HG02973 (cell line): ENCODE measurements around the gene ZBTB32.

Source experiments
- ATAC-seq: cut with Tn5 transposase; IDR thresholded peaks from one replicate; pipeline ENCODE4 v1.9.1; 2021; ENCODE audit warnings: moderate library complexity; ENCODE audit not compliant: unreplicated experiment

Gene ZBTB32

GRCh38 chr19:35751839-35752745 lies 47.7 kb downstream of the ZBTB32 start:
- no peak for ATAC-seq

GRCh38 chr19:35752746-35753350 lies 48.5 kb downstream of the ZBTB32 start:
- ATAC-seq = no peak

- ATAC-seq = no peak
These were observed 49.4 kb downstream of the ZBTB32 start for GRCh38 chr19:35753634-35754369.

- no peak for ATAC-seq
These were observed 50.2 kb downstream of the ZBTB32 start for GRCh38 chr19:35754370-35755130.

GRCh38 chr19:35755131-35755549 lies 50.8 kb downstream of the ZBTB32 start:
- ATAC-seq = no peak

- no peak for ATAC-seq
These were observed 51.4 kb downstream of the ZBTB32 start for GRCh38 chr19:35755550-35756376.

- no peak for ATAC-seq
These were observed 52.2 kb downstream of the ZBTB32 start, which contains the start of gene HSPB6 for GRCh38 chr19:35756377-35757230. Gene HSPB6 (minus strand): TSS chr19:35757029. CDS start chr19:35757008, 21 bp downstream.

GRCh38 chr19:35757231-35757748 lies 52.9 kb downstream of the ZBTB32 start:
- no peak for ATAC-seq

GRCh38 chr19:35757749-35758608 lies 53.6 kb downstream of the ZBTB32 start, which contains the start of gene PROSER3:
Gene PROSER3 (plus strand): TSS chr19:35758176. CDS start chr19:35758216, 40 bp downstream.
- ATAC-seq = peak; percentile 89

GRCh38 chr19:35759697-35760096 lies 55.3 kb downstream of the ZBTB32 start:
- ATAC-seq = no peak

GRCh38 chr19:35760711-35761349 lies 56.5 kb downstream of the ZBTB32 start:
- ATAC-seq = no peak

- no peak for ATAC-seq
These were observed 60.3 kb downstream of the ZBTB32 start for GRCh38 chr19:35764432-35765315.
